T-helper 1 cell (primary cell): ENCODE measurements around the gene HERPUD1.
"Not testable (repeated sequence)": the region's sequence is repeated elsewhere in the genome, so short reads cannot be mapped to it uniquely, and the experiment has no call there.

ENCODE experiments used
- DNase-seq, 5 donors: peaks; one replicate each; pipeline ENCODE4 v3.0.0-alpha.2; 2012 to 2020

Gene HERPUD1

GRCh38 chr16:56934599-56935145, 2.7 kb downstream of the HERPUD1 start:
- DNase-seq, result not testable (repeated sequence)

- DNase-seq, result no peak
Observed at GRCh38 chr16:56935201-56935600, 3.3 kb downstream of the HERPUD1 start.

- DNase-seq, result peak in 1 of 5 donors; percentile 52
Observed at GRCh38 chr16:56936491-56936890, 4.5 kb downstream of the HERPUD1 start.

- DNase-seq, result no peak
Observed at GRCh38 chr16:56936950-56937349, 5.0 kb downstream of the HERPUD1 start.

GRCh38 chr16:56938664-56939513, 6.9 kb downstream of the HERPUD1 start:
- peak in 1 of 5 donors; percentile 89 for DNase-seq

GRCh38 chr16:56939801-56940200, 7.9 kb downstream of the HERPUD1 start:
- DNase-seq, result no peak

- DNase-seq, result no peak
Observed at GRCh38 chr16:56941092-56941491, 9.2 kb downstream of the HERPUD1 start.

GRCh38 chr16:56941856-56942331, 10.0 kb downstream of the HERPUD1 start:
- no peak for DNase-seq

GRCh38 chr16:56943761-56944375, 11.9 kb downstream of the HERPUD1 start:
- no peak for DNase-seq

GRCh38 chr16:56944954-56945839, 13.3 kb downstream of the HERPUD1 start:
- peak in 1 of 5 donors; percentile 76 for DNase-seq

- DNase-seq, result no peak
Observed at GRCh38 chr16:56945847-56946527, 14.0 kb downstream of the HERPUD1 start.

GRCh38 chr16:56946767-56947603, 15.0 kb downstream of the HERPUD1 start:
- DNase-seq, result no peak

GRCh38 chr16:56947604-56947995, 15.7 kb downstream of the HERPUD1 start:
- DNase-seq, result no peak

- DNase-seq, result no peak
Observed at GRCh38 chr16:56948234-56948633, 16.3 kb downstream of the HERPUD1 start.

GRCh38 chr16:56950051-56950450, 18.1 kb downstream of the HERPUD1 start:
- no peak for DNase-seq

GRCh38 chr16:56950455-56950854, 18.5 kb downstream of the HERPUD1 start:
- DNase-seq, result no peak

GRCh38 chr16:56950881-56951771, 19.2 kb downstream of the HERPUD1 start:
- peak in 4 of 5 donors; percentile 23 to 63 (median 27) for DNase-seq

- DNase-seq, result no peak
Observed at GRCh38 chr16:56953006-56953405, 21.1 kb downstream of the HERPUD1 start.

- no peak for DNase-seq
Observed at GRCh38 chr16:56956076-56956475, 24.1 kb downstream of the HERPUD1 start.

GRCh38 chr16:56956756-56957155, 24.8 kb downstream of the HERPUD1 start:
- DNase-seq, result no peak
